GM20000 (cell line): ENCODE measurements around the gene LNP1.

Experiments
- DNase-seq: peaks from one replicate; pipeline ENCODE4 v3.0.0; 2012; ENCODE audit warnings: low spot score
- CTCF ChIP-seq: IDR thresholded peaks from 2 replicates; pipeline ENCODE4 v1.5.1; 2012; ENCODE audit warnings: mild to moderate bottlenecking, control low read depth; ENCODE audit errors: extremely low read depth, missing control alignments

The LNP1 gene

GRCh38 chr3:100361897-100362296 lies 39.4 kb upstream of the LNP1 start:
- no peak for DNase-seq
- no peak for TF ChIP-seq CTCF

DNA sequence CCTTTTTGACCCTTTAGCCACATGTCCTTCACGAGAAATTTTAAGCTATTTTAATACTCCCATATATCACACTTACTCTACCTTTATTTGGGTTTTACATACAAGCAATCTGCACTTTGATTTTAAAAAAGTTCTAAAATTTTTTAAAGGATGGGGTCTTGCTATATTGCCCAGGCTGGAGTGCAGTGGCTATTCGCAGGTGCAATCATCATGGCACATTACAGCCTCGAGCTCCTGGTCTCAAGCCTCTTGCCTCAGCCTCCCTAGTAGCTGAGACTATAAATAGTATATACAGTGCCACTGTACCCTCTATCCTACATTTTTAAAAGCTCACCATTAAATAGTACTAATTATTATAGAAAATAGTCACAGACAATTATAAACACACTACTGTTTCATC lies 36.9 kb upstream of the LNP1 start:
- TF ChIP-seq CTCF, result no peak
- DNase-seq, result no peak

DNA sequence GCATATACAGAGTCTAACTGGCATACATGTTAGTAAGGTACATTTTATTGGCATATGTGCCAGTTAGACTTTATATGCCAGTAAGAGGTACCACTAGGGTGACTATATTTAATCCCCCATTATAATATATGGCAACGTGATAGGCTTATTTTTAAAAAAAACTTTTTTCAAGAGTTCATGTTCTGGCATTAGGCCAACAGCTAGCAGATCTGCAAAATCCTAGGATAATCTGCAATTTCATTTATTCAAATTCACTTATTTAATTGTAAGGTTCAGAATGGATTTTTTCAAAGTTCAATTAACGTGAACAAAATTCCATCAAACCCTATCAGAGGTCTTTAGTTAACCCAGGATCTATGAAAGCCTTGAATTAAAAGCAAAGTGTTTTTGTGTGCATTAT lies 34.9 kb upstream of the LNP1 start:
- no peak for DNase-seq
- no peak for TF ChIP-seq CTCF

- DNase-seq, result no peak
- no peak for TF ChIP-seq CTCF
Observed at GRCh38 chr3:100368441-100368840, 32.9 kb upstream of the LNP1 start.

DNA sequence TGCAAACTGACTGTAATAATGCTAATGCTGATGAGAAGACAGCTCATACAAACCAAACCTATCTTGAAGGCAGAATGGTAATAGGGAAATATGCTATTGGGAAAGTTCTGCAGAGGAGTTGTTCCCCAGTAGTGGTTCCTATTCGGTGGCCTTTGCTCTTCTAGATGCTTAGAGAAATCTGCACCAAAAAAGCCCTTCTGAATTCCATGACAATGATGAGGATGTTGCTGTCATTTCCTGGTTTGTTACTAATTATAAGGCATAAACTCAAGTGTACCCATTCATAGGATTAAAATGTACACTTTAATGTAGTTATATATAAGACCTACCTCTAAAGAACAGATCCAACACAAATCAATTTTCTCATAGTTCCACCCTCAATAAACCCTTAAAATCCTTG lies 30.6 kb upstream of the LNP1 start:
- no peak for DNase-seq
- no peak for TF ChIP-seq CTCF

- no peak for TF ChIP-seq CTCF
Observed at GRCh38 chr3:100374521-100374920, 26.8 kb upstream of the LNP1 start.

GRCh38 chr3:100376301-100376700 lies 25.0 kb upstream of the LNP1 start:
- no peak for DNase-seq
- no peak for TF ChIP-seq CTCF

More at GRCh38 chr3:100374521-100374920, 26.8 kb upstream of the LNP1 start:
- no peak for DNase-seq
